ENCODE measurements around the gene SYNGR2.
A peak's percentile ranks its signal among the peaks of the same experiment; 100 is the strongest.
"Not testable (repeated sequence)": the region's sequence is repeated elsewhere in the genome, so short reads cannot be mapped to it uniquely, and the experiment has no call there.

The SYNGR2 gene

DNA sequence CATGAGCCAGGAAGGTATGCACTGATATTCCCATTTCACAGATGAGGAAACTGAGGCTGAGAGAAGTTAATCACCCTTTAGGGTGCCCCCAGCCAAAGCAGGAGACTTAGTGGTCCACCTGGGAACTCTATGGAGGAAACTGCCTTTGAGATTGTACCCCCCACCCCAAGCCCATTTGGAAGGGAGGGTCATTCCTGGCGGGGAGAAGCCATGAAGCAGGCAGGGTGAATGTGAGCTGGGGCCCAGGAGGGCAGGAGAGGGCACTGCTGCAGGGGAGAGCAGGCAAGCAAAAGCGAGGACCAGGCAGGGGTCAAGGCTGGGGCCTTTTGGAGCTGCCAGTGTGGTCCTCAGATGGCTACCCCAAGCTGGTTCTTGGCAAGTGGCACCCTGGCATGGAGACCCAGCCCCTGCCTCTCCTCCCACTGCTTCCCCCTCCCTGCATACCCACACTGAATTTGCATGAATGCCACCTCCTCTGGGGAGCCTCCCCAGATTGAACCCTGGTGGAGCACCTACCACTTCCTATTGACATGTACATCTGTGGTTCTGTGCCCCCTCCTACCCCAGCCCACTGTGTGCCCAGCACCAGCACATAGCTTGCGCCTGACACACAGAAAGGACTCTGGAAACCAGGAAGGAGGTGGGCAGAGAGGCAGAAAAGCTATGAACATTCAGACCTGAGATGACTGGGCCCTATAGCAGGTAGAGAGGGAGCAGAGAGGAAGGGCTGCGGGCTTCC is 38.9 kb upstream of the SYNGR2 start:
- DNase-seq (ENCODE audit: low read depth, low spot score) = no peak

DNA sequence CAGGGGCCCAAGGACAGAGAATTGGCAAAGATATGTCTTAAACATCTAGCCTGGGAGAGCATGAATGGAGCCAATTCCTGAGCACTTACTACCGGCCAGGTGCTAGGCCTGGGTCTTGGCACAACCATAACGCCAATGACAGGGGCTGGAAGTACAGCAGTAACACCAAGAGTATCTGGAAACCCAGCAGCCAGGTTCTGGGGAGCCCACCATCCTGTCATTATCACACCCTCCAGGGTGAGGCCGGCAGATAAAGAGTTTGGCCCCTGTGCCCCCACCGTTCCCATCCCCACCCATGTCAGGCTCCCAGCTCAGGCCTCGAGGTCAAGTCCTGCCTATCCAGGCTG is 38.3 kb upstream of the SYNGR2 start:
- DNase-seq (ENCODE audit: low read depth, low spot score) = no peak

DNA sequence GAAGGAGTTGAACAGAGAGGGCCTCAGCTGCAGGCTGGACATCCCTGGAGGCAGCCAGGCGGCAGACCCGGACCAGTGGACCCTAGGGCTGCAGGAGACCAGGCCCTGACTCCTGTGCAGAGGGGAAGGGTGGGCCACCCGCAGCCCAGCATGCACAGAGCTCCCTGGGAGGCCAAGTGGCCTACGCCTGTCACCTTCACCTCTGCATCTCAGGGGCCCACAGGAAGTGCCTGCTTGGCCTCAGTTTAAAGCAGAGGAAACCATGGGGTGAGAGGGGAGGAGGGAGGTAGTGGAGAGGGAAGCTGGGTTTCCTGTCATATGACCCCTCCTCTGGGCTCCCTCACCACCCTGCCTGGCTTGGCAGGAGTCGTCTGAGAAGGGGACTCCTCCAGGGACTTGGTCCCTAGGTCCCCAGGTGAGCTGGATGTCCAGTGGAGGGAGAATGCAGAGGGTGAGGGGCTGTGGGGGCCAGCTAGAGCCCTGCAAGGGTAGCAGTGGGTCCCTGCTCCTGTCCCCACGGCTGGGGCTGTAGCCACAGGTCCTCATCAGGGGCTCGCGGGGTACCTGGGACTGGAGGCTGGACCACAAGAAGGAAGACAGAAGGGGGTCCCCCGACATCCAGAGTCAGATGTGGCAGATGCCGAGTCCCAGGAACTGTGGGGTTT is 37.8 kb upstream of the SYNGR2 start, which contains the start of gene TMC8:
Gene TMC8, plus strand, starts transcription at position 335 of the 665 bp plus-strand sequence. CDS start 818 bp downstream, outside the sequence.
- DNase-seq (ENCODE audit: low read depth, low spot score) = no peak

DNA sequence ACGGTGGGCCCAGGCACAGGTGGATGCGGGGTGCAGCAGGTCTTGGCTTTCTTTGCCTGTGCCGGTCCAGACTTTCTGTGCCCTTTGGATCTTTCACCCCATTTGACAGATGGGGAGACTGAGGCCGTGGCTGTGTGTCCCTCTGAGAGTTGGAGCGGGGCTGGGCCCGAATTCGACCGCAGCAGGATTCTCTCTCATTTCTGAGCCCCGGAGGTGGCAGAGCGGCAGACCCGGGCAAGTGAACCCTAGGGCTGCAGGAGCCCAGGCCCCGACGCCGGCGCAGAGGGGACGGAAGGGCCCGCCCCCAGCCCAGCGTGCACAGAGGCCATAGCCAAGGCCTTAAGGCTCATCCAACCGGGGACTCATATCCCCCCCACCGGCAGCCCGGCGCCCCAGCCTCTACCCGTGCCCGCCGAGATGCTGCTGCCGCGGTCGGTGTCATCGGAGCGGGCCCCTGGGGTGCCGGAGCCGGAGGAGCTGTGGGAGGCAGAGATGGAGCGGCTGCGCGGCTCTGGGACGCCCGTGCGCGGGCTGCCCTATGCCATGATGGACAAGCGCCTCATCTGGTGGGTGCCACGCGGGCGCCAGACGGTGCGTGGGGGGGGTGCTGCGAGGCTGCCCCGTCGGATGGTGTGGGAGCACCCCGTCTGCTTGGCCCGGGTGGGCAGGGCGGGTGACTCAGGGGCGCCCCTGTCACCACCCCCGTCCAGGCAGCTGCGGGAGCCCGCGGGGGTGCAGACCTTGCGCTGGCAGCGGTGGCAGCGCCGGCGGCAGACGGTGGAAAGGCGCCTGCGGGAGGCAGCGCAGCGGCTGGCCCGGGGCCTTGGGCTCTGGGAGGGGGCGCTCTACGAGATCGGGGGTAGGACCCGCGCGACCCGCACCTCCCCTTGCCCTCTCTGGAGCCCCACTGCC is 37.0 kb upstream of the SYNGR2 start:
- DNase-seq (ENCODE audit: low read depth, low spot score) = no peak

DNA sequence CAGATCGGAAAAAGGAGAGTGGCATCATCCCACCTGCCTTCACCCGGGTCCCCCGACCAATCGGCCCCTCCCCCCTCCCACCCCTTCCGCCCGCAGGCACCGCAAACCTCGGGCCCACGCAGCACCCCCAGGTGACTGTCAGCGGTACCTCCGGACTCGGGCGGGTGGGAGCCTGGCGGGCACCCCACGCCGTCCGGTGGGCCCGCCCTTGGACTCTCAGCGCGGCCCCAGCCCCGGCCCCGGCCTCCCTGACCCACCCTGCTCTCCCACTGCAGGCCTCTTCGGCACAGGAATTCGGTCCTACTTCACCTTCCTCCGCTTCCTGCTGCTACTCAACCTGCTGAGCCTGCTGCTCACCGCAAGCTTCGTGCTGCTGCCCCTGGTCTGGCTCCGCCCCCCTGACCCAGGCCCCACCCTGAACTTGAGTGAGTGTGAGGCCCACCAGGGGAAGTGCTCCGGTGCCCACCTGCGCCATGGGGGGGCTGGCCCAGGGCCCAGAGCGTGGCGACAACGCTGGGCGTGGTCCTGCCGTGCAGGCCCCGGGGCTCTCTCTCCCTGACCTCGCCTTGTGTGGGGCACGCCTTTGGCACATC is 36.2 kb upstream of the SYNGR2 start:
- peak; percentile 57 for DNase-seq (ENCODE audit: low read depth, low spot score)

DNA sequence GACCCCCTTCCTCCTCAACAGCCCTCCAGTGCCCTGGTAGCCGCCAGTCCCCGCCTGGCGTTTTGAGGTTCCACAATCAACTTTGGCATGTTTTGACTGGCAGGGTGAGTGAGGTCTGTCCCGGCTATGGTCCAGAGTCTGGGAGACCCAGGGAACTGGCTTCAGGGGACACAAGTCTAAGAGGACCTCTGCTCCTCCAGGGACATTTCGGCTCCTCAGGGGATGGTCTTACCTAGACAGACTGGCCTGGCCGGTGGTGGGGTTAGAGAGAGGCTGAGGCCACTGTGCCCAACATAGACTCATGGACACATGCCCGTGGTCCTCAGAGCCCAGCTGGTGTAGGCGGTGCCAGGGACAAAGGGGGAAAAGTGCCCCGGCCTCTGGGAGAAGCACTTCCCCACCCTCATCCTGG is 35.6 kb upstream of the SYNGR2 start:
- no peak for DNase-seq (ENCODE audit: low read depth, low spot score)

DNA sequence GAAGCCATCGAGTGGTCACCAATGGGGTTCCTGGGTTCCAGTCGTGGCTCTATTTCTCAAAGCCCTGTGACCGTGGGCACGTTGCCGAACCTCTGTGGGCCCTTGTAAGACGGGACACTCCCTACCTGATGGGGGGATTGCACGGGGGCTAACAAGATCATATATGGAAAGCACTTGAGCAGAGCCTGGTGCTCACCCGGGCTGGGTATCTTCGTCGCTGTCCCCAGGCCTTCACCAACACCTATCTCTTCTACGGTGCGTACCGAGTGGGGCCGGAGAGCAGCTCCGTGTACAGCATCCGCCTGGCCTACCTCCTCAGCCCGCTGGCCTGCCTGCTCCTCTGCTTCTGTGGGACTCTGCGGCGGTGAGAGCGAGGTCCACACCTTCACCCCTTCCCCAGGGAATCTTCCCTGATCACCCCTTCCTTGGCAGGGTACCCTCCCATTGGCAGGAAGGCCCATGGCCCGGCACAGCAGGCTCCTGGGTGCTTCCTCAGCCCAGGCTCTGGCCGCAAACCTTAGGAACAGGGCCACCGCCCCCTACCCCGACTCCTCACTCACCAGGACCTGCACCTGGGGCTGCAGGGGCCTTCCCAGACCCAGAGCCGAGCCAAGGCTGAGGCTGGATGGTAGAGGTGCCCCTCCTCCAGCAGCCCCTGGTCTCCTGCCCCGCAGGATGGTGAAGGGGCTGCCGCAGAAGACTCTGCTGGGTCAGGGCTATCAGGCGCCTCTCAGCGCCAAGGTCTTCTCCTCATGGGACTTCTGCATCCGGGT is 35.0 kb upstream of the SYNGR2 start:
- DNase-seq (ENCODE audit: low read depth, low spot score) = no peak

DNA sequence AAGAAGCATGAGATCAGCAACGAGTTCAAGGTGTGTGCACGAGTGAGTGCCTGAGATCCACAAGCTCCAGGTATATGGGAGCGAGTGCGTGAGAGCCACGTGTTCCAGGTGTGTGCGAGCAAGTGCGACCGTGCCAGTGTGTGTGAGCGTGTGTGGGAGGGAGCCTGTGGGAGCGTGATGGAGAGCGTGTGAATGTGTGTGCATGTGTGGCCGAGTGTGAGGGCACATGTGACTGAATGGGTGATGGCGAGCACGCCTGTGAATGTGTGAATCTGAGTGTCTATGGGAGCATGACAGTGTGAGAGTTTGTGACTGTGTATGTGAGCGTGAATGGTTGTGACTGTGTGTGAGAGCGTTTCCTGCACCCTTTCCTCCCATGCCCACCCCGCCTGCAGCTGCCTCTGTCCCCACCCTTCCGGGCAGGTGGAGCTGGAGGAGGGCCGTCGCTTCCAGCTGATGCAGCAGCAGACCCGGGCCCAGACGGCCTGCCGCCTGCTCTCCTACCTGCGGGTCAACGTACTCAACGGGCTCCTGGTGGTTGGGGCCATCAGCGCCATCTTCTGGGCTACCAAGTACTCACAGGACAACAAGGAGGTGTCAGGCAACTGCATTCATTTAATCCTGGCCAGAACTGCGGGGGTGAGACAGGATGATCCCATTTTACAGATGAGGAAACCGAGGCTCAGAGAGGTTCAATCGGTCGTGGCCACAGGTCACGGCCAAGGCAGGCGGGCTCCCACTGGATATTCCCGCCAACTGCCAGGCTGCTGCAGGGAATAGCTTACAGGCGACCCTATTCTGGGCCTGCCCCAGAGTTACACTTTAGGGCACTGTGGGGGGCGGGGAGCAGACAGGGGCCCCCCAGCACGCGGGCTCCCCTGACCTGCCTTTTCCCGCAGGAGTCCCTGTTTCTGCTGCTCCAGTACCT is 34.1 kb upstream of the SYNGR2 start:
- peak; percentile 88 for DNase-seq (ENCODE audit: low read depth, low spot score)

DNA sequence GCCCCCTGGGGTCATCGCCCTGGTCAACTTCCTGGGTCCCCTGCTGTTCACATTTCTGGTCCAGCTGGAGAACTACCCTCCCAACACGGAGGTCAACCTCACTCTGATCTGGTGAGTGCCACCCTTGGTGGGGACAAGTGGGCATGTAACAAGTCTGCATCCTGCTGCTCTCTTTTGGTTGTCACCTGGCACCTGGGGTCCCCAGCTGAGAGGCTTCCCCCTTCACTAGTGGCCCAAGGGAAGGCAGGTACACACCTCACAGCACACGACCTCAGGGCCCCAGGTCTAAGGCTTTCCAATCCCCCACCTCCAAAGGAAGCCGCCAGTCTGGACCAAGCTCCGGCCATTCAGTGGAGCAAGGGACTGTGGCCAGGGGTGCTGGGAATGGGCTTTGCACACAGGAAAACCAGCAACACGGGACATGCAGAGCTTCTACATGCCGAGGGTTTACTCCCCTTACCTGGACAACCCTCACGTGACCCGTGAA is 33.4 kb upstream of the SYNGR2 start:
- no peak for DNase-seq (ENCODE audit: low read depth, low spot score)

DNA sequence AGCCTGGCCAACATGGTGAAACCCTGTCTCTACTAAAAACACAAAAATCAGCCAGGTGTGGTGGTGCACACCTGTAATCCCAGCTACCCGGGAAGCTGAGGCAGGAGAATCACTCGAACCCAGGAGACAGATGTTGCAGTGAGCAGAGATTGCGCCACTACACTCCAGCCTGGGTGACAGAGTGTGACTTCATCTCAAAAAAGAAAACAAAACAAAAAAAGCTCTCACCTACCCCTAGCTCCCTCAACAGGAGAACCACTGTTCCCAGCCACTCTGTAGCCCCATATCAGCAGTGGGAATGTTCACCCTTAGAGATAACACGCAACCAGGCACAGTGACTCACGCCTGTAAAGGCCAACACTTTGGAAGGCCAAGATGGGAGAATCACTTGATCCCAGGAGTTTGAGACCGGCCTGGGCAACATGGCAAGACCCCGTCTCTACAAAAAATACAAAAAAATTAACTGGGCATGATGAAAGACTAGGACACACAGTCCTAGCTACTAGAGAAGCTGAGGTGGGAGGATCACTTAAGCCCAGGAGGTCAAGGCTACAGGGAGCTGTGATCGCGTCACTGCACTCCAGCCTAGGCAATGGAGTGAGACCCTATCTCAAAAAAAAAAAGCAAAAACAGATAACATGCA is 32.4 kb upstream of the SYNGR2 start:
- no peak for DNase-seq (ENCODE audit: low read depth, low spot score)

DNA sequence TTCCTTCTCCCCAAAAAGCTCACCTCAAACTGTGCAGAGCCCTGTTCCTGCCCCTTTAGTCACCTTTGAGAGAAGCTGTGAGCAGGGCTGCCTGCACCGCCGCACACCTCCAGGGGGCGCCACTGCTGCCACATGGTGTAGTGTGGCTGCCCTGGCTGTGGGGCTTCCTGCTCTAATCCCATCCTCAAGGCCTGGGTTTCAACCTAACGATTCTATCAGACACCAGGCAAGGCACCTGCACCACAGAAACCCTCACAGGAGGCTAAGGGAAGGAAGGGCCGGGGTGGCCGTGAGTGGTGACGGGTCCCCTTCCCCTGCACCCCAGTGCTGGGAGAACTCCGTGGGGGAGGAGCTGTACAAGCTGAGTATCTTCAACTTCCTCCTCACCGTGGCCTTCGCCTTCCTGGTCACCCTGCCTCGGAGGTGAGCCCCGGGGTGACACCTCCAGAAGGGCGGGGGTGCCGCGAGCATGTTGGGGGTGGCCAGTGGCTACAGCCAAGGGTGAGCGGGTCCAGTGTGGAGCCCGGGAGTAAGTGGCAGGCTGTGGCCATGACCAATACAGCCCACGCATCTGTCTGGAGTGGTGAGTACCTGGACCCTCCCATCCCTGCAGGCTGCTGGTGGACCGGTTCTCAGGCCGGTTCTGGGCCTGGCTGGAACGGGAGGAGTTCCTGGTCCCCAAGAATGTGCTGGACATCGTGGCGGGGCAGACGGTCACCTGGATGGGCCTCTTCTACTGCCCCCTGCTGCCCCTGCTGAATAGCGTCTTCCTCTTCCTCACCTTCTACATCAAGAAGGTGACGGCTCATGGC is 30.8 kb upstream of the SYNGR2 start:
- DNase-seq (ENCODE audit: low read depth, low spot score) = peak; percentile 67

DNA sequence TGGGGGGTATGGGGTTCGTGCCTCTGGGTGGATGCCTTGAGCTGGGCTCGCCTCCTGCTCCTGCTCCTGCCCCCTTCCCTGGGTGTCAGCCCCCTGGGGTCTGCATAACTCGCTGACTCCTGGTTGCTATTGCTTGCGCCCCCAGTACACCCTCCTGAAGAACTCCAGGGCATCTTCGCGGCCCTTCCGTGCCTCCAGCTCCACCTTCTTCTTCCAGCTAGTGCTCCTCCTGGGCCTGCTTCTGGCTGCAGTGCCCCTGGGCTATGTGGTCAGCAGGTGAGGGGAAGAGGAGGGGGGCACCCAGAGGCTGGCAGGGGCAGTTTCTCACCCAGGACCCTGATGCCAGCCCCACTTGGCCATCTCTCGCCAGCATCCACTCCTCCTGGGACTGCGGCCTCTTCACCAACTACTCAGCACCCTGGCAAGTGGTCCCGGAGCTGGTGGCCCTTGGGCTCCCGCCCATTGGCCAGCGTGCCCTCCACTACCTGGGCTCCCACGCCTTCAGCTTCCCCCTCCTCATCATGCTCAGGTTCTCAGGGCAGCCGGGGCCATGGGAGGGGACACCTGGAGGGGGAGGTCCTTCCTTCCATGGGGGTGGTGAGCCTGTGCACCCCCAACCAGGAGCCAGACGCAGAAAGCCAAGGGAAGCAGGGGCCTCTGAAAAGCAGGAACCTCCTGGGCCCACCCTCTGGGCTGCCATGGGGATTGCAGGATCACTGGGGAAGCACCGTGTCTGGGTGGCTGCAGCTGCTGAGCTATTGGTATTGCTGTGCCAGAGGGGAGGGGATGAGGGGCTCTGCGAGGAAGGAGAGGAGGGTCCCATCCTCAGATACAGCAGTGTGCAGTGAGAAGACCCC is 29.9 kb upstream of the SYNGR2 start:
- DNase-seq (ENCODE audit: low read depth, low spot score) = no peak

DNA sequence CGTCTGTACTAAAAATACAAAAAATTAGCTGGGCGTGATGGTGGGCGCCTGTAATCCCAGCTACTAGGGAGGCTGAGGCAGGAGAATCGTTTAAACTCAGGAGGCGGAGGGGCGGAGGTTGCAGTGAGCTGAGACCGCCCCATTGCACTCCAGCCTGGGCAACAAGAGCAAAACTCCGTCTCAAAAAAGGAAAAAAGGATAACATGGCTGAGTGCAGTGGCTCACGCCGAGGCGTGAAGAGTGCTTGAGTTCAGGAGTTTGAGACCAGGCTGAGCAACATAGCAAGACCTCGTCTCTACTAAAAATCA is 28.6 kb upstream of the SYNGR2 start:
- not testable (repeated sequence) for DNase-seq (ENCODE audit: low read depth, low spot score)

DNA sequence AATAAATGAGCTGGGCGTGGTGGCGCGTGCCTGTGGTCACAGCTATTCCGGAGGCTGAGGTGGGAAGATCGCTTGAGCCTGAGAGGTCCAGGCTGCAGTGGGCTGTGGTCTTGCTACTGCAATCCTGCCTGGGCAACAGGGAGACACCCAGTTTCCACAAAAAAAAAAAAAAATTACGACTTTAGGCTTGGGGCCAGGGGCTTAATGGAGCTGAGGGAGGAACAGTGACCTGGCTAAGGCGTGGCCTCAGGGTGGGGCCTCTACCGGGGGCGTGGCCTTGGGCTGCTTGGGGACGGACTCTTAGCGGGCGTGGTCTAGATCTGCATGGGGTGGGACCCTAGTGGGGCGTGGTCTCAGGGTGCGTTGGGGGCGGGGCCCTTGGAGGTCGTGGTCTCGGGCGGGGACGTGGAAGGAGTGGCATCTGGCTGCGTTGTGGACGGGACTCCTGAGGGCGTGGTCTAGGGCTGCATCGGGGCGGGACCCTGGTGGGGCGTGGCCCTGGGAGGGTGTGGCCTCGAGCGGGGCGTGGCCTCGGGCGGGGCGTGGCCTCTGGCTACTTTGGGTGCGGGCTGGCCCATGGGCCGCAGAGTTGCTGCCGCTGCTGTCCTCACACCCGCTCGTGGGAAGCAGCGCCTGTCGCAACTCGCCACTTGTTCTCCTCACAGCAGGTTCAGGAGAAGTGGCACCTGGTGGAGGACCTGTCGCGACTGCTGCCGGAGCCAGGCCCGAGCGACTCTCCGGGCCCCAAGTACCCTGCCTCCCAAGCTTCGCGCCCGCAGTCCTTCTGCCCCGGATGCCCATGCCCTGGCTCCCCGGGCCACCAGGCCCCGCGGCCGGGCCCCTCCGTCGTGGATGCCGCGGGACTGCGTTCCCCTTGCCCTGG is 28.0 kb upstream of the SYNGR2 start:
- peak; percentile 99 for DNase-seq (ENCODE audit: low read depth, low spot score)

DNA sequence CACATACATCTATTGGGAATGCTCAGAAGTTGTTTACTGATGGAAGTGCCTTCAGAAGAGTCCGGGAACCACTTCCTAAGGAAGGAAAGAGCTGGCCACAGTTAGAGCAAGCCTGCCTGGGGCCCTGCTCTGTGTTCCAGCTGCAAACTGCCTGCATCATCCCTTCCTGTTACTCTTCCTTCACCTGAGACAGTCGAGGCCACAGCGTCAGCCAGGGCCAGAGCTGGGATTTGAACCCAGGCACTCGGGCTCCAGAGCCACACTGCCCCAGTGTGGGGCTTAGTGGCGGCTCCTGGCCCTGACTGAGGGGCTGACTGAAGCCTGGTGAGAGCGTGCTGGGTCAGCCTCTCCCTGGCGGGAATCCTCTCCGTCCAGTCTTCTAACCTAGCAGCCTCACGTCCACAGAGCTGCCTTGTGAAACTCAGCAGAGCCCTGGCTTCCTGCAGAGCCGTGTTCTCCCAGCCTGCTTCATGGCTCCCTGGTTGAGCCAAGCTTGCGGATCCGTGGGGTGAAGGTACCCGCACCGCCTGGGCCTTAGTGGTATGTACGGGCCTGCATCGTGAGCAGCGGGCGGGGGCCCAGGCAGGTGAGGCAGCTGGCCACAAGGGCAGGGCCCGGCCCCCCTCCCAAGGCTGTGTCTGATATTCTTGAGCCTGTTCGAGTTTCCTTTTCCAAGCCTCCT is 26.8 kb upstream of the SYNGR2 start:
- peak; percentile 27 for DNase-seq (ENCODE audit: low read depth, low spot score)

Measured in ELF-1 (cell line).